Inflammatory macrophage (primary cell): Measurements from ENCODE around the gene NCAM2.
A peak's percentile ranks its signal among the peaks of the same experiment; 100 is the strongest.

Experiments used
- DNase-seq, 2 donors: peaks; one replicate each; pipeline ENCODE4 v3.0.0-alpha.2; 2020 to 2022

NCAM2 gene

GRCh38 chr21:21029164-21029563, 31.0 kb downstream of the NCAM2 start:
- DNase-seq = peak in 1 of 2 donors; percentile 53

- no peak for DNase-seq
Observed at GRCh38 chr21:21030311-21030710, 32.1 kb downstream of the NCAM2 start.

GRCh38 chr21:21034036-21034435, 35.8 kb downstream of the NCAM2 start:
- peak; percentile 14 to 72 for DNase-seq

GRCh38 chr21:21039624-21040170, 41.5 kb downstream of the NCAM2 start:
- DNase-seq = no peak

- DNase-seq = no peak
Observed at GRCh38 chr21:21045518-21045917, 47.3 kb downstream of the NCAM2 start.

- no peak for DNase-seq
Observed at GRCh38 chr21:21046063-21046462, 47.9 kb downstream of the NCAM2 start.

GRCh38 chr21:21051109-21052055, 53.2 kb downstream of the NCAM2 start:
- DNase-seq = peak; percentile 53 to 63

- peak in 1 of 2 donors; percentile 1 for DNase-seq
Observed at GRCh38 chr21:21052672-21053071, 54.5 kb downstream of the NCAM2 start.

- DNase-seq = peak in 1 of 2 donors; percentile 1
Observed at GRCh38 chr21:21057349-21058062, 59.3 kb downstream of the NCAM2 start.

GRCh38 chr21:21063828-21064227, 65.6 kb downstream of the NCAM2 start:
- peak in 1 of 2 donors; percentile 2 for DNase-seq

- no peak for DNase-seq
Observed at GRCh38 chr21:21064353-21064752, 66.1 kb downstream of the NCAM2 start.

- DNase-seq = no peak
Observed at GRCh38 chr21:21067375-21067774, 69.2 kb downstream of the NCAM2 start.

GRCh38 chr21:21074305-21074704, 76.1 kb downstream of the NCAM2 start:
- no peak for DNase-seq

GRCh38 chr21:21076051-21076450, 77.8 kb downstream of the NCAM2 start:
- no peak for DNase-seq

GRCh38 chr21:21076491-21076890, 78.3 kb downstream of the NCAM2 start:
- DNase-seq = peak in 1 of 2 donors; percentile 30

- no peak for DNase-seq
Observed at GRCh38 chr21:21079646-21080045, 81.4 kb downstream of the NCAM2 start.

GRCh38 chr21:21084179-21084578, 86.0 kb downstream of the NCAM2 start:
- DNase-seq = no peak

- DNase-seq = no peak
Observed at GRCh38 chr21:21085206-21085605, 87.0 kb downstream of the NCAM2 start.

GRCh38 chr21:21096956-21097355, 98.7 kb downstream of the NCAM2 start:
- DNase-seq = no peak

GRCh38 chr21:21097466-21097865, 99.3 kb downstream of the NCAM2 start:
- no peak for DNase-seq

GRCh38 chr21:21101911-21102310, 103.7 kb downstream of the NCAM2 start:
- peak; percentile 50 to 54 for DNase-seq

GRCh38 chr21:21102896-21103295, 104.7 kb downstream of the NCAM2 start:
- DNase-seq = no peak

- DNase-seq = no peak
Observed at GRCh38 chr21:21103692-21104091, 105.5 kb downstream of the NCAM2 start.
